ENCODE data around the gene GPR146. TPM values are rescaled to one million over a fixed set of nuclear protein-coding genes. Genes with fewer than 3 reads are reported as not detected.

Gene GPR146
- total and polyA plus RNA-seq, 2 of the 13 experiments (the other 11 are each of a cell fraction or from before 2014, with no cell fraction given), result 2.0 to 15.9 TPM

- H3K79me2 ChIP-seq (ENCODE audit: insufficient read depth, low read length), result peaks cover 20% of the 10 kb centered on the region
- H3K4me1 ChIP-seq (ENCODE audit: insufficient read depth, low read length), result peaks cover 63% of the 10 kb centered on the region
- ATAC-seq (no peak), FAIRE-seq (no peak), DNase-seq (ENCODE audit: low spot score) (no peak)
- no peaks in the 10 kb centered on the region for H3K27me3 ChIP-seq (ENCODE audit: control insufficient read depth in 1 of 2, insufficient read depth in 2 of 2, low read length in 2 of 2)
- in situ Hi-C loops (cut with HindIII; ENCODE audit: extremely low pct_ligation_motif_present, low pct_unique_long_range_greater_than_20kb), result no loop called here
- no peak overlapping the region for H3K9ac ChIP-seq (ENCODE audit: insufficient read depth, low read depth, low read length)
- 97% methylated on average over 28 of the region's 45 CpGs for WGBS (ENCODE audit: low lambda C conversion rate)
- no peak overlapping the region for H3K27ac ChIP-seq (ENCODE audit: extremely low read length, insufficient read depth, low read length)
- H3K9me3 ChIP-seq (ENCODE audit: low read length), result no peaks in the 10 kb centered on the region
- H2AFZ ChIP-seq (ENCODE audit: low read length), result no peak overlapping the region
- CTCF ChIA-PET (ENCODE audit: low intra/inter-chr PET ratio, low total read pairs), result no interaction called here
- no TSS peak for BruUV-seq (replicated peaks)
- POLR2A ChIA-PET, result no interaction called here
- H3K4me2 ChIP-seq (ENCODE audit: low read depth, low read length), result no peak overlapping the region
- peaks cover 2 to 15% of the 10 kb centered on the region in 2 experiments; a peak in 3 of 5 replicates for H3K36me3 ChIP-seq (replicated peaks in 1 of 2; ENCODE audit: control insufficient read depth in 1 of 2, insufficient read depth in 2 of 2, low read length in 2 of 2)
- no peaks in the 10 kb centered on the region for H4K20me1 ChIP-seq (ENCODE audit: insufficient read depth, low read length)
- TF ChIP-seq PHF21A (CRISPR knock-in tag; IDR thresholded peaks at IDR 0.05) (no peak), HNF1A (IDR thresholded peaks at IDR 0.05; ENCODE audit: low read depth) (no peak), HNF1A (CRISPR knock-in tag; IDR thresholded peaks at IDR 0.05; ENCODE audit: borderline replicate concordance) (no peak), ZNF7 (CRISPR knock-in tag; IDR thresholded peaks at IDR 0.05) (no peak), ZNF782 (CRISPR knock-in tag; IDR thresholded peaks at IDR 0.05; ENCODE audit: borderline replicate concordance) (no peak), ZNF644 (CRISPR knock-in tag; IDR thresholded peaks at IDR 0.05; ENCODE audit: low read depth) (no peak), ZNF891 (CRISPR knock-in tag; IDR thresholded peaks at IDR 0.05) (no peak), ZNF501 (CRISPR knock-in tag; IDR thresholded peaks at IDR 0.05) (no peak), ZNF383 (CRISPR knock-in tag; IDR thresholded peaks at IDR 0.05; ENCODE audit: borderline replicate concordance) (no peak), CCAR2 (optimal IDR thresholded peaks at IDR 0.05; ENCODE audit: low read depth, low read length) (no peak)
- TF ChIP-seq, protein P1, sequence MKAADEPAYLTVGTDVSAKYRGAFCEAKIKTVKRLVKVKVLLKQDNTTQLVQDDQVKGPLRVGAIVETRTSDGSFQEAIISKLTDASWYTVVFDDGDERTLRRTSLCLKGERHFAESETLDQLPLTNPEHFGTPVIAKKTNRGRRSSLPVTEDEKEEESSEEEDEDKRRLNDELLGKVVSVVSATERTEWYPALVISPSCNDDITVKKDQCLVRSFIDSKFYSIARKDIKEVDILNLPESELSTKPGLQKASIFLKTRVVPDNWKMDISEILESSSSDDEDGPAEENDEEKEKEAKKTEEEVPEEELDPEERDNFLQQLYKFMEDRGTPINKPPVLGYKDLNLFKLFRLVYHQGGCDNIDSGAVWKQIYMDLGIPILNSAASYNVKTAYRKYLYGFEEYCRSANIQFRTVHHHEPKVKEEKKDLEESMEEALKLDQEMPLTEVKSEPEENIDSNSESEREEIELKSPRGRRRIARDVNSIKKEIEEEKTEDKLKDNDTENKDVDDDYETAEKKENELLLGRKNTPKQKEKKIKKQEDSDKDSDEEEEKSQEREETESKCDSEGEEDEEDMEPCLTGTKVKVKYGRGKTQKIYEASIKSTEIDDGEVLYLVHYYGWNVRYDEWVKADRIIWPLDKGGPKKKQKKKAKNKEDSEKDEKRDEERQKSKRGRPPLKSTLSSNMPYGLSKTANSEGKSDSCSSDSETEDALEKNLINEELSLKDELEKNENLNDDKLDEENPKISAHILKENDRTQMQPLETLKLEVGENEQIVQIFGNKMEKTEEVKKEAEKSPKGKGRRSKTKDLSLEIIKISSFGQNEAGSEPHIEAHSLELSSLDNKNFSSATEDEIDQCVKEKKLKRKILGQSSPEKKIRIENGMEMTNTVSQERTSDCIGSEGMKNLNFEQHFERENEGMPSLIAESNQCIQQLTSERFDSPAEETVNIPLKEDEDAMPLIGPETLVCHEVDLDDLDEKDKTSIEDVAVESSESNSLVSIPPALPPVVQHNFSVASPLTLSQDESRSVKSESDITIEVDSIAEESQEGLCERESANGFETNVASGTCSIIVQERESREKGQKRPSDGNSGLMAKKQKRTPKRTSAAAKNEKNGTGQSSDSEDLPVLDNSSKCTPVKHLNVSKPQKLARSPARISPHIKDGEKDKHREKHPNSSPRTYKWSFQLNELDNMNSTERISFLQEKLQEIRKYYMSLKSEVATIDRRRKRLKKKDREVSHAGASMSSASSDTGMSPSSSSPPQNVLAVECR (CRISPR knock-in tag; IDR thresholded peaks at IDR 0.05; ENCODE audit: borderline replicate concordance), result no peak
- intact Hi-C loops (cut with micrococcal nuclease; ENCODE audit: unreplicated experiment), result no loop called here
- H3K4me3 ChIP-seq (replicated peaks in 1 of 3; ENCODE audit: insufficient read depth in 1 of 3, low read depth in 2 of 3, low read length in 3 of 3), result no peak overlapping the region
Observed at GRCh38 chr7:1083729-1084657, 39.6 kb downstream of the GPR146 start.

Measured in HepG2 (cell line).